ENCODE data around the gene SH3PXD2A. TPM values are rescaled to one million over a fixed set of nuclear protein-coding genes. Genes with fewer than 3 reads are reported as not detected.

Gene SH3PXD2A
- total RNA-seq, 1 donor = 3.1 TPM

DNA sequence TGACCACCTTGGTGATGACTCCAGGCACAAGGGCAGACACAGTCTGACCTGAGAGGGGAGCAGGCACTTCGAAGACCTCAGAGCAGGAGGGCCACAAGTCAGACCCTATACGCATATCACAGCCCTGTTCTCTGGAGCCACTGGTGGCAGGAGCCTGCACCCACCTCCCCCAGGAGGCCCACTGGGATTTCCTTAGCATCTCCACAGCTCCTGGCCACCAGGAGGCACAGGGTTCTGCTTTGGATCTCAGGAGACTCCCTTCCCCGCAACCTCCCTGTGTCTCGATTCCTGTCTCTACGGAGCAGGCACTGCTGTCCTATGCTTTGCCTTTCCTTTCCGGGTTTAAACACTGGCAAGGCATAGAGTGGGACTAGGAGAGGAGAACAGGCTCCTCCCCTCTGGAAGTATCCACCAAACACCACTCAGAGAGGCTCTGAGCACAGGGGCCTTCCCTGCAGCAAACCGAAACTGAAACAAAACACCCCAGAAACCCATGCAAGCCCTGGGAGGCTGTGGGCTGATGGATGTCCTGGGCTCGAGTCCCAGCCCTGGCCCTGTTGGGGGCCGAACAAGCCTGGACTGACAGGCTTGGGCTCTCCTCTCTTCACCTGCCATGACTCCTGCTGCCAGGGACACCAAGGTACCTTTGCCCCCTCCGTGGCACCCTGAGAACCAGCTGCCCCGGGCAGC, 195.6 kb downstream of the SH3PXD2A start:
- H3K4me3 ChIP-seq (ENCODE audit: low read length) = peak overlapping the region; percentile 51
- H3K4me1 ChIP-seq (ENCODE audit: insufficient read depth, low read length) = peaks cover 20% of the 10 kb centered on the region
- no peaks in the 10 kb centered on the region for H3K27me3 ChIP-seq (ENCODE audit: insufficient read depth, low read length)
- H3K9me3 ChIP-seq (ENCODE audit: low read depth, low read length) = no peaks in the 10 kb centered on the region

GRCh38 chr10:103658049-103658577, 197.3 kb downstream of the SH3PXD2A start:
- no peak overlapping the region for H3K4me3 ChIP-seq (ENCODE audit: low read length)
- H3K4me1 ChIP-seq (ENCODE audit: insufficient read depth, low read length) = peaks cover 20% of the 10 kb centered on the region
- H3K27me3 ChIP-seq (ENCODE audit: insufficient read depth, low read length) = no peaks in the 10 kb centered on the region
- H3K9me3 ChIP-seq (ENCODE audit: low read depth, low read length) = no peaks in the 10 kb centered on the region

DNA sequence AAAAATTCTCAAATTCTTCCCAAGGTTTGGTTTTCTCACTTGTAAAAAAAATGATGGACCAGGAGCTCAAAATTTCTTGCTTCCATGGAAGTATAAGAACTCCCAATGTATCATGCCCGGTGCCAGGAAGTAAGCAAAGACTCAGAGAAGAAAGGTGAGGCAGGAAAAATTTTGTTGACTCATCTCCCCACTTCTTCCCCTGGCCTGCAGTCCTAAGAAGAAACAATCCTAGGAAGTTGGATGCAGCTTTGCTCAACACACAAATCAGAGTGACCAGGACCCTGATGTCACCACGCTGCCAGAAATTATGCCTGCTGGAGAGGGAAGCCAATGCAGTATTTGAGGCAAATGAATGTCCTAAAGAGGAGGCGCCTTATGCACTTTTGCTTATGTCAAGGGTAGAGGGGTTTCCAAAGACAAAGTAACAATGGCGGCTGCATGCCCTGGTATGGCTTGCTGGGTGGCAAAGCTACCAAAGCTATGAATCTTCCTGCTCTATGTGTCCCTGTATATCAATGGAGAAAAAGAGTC, 198.2 kb downstream of the SH3PXD2A start:
- Histone ChIP-seq H3K27me3 (ENCODE audit: insufficient read depth, low read length) (no peaks in the 10 kb centered on the region), H3K4me3 (ENCODE audit: low read length) (no peak overlapping the region), H3K9me3 (ENCODE audit: low read depth, low read length) (no peaks in the 10 kb centered on the region), H3K4me1 (ENCODE audit: insufficient read depth, low read length) (peaks cover 20% of the 10 kb centered on the region)

DNA sequence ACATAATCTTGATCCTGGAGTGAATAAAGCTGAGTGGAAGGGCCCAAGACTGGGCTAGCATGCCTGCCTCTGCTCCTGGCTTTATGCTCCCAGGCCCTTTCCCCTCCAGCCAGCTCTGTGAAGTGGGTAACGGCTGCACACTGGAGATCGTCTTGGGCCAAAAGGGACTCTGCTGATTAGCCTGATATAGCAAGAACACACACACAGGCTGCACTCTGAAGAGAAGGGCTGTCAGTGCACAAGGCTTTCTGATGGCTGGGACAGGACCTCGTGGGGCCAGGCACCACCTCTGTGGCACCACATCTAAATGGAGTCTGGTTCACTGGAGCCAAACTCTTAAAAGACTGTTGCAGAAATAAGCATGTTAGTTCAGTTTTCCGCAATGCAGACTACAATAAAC, 200.5 kb downstream of the SH3PXD2A start:
- Histone ChIP-seq H3K4me3 (ENCODE audit: low read length) (no peak overlapping the region), H3K9me3 (ENCODE audit: low read depth, low read length) (no peaks in the 10 kb centered on the region), H3K4me1 (ENCODE audit: insufficient read depth, low read length) (peaks cover 5% of the 10 kb centered on the region), H3K27me3 (ENCODE audit: insufficient read depth, low read length) (no peaks in the 10 kb centered on the region)

GRCh38 chr10:103653581-103654037, 201.8 kb downstream of the SH3PXD2A start:
- Histone ChIP-seq H3K4me3 (ENCODE audit: low read length) (no peak overlapping the region), H3K9me3 (ENCODE audit: low read depth, low read length) (no peaks in the 10 kb centered on the region), H3K27me3 (ENCODE audit: insufficient read depth, low read length) (no peaks in the 10 kb centered on the region), H3K4me1 (ENCODE audit: insufficient read depth, low read length) (no peaks in the 10 kb centered on the region)

GRCh38 chr10:103652599-103653281, 202.6 kb downstream of the SH3PXD2A start:
- no peaks in the 10 kb centered on the region for H3K27me3 ChIP-seq (ENCODE audit: insufficient read depth, low read length)
- no peak overlapping the region for H3K4me3 ChIP-seq (ENCODE audit: low read length)
- no peaks in the 10 kb centered on the region for H3K4me1 ChIP-seq (ENCODE audit: insufficient read depth, low read length)
- no peaks in the 10 kb centered on the region for H3K9me3 ChIP-seq (ENCODE audit: low read depth, low read length)

GRCh38 chr10:103651783-103652476, 203.4 kb downstream of the SH3PXD2A start:
- no peaks in the 10 kb centered on the region for H3K27me3 ChIP-seq (ENCODE audit: insufficient read depth, low read length)
- no peaks in the 10 kb centered on the region for H3K9me3 ChIP-seq (ENCODE audit: low read depth, low read length)
- H3K4me3 ChIP-seq (ENCODE audit: low read length) = no peak overlapping the region
- H3K4me1 ChIP-seq (ENCODE audit: insufficient read depth, low read length) = no peaks in the 10 kb centered on the region

DNA sequence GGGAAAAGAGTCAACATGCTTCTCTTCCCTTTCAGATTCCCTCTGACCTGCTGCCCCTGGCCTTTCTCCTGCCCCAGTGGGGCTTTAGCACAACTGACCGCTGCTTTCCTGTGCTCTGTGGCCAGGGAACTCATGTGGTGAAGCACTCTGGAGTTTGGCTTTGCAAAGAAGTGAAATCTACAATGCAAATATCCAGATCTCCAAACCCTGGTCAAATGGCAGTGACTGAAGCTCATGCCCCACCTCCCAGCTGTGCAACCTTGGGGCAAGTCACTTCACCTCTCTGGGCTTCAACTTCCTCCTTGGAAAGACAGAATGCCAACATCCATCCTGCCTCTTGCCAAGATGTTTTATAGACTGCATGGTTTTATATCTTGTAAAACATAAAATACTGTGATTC, 204.0 kb downstream of the SH3PXD2A start:
- H3K4me3 ChIP-seq (ENCODE audit: low read length) = no peak overlapping the region
- no peaks in the 10 kb centered on the region for H3K9me3 ChIP-seq (ENCODE audit: low read depth, low read length)
- no peaks in the 10 kb centered on the region for H3K4me1 ChIP-seq (ENCODE audit: insufficient read depth, low read length)
- no peaks in the 10 kb centered on the region for H3K27me3 ChIP-seq (ENCODE audit: insufficient read depth, low read length)

- H3K27me3 ChIP-seq (ENCODE audit: insufficient read depth, low read length) = no peaks in the 10 kb centered on the region
- no peaks in the 10 kb centered on the region for H3K9me3 ChIP-seq (ENCODE audit: low read depth, low read length)
- H3K4me1 ChIP-seq (ENCODE audit: insufficient read depth, low read length) = peaks cover 14% of the 10 kb centered on the region
- no peak overlapping the region for H3K4me3 ChIP-seq (ENCODE audit: low read length)
Measured at GRCh38 chr10:103649654-103650423, 205.5 kb downstream of the SH3PXD2A start.

DNA sequence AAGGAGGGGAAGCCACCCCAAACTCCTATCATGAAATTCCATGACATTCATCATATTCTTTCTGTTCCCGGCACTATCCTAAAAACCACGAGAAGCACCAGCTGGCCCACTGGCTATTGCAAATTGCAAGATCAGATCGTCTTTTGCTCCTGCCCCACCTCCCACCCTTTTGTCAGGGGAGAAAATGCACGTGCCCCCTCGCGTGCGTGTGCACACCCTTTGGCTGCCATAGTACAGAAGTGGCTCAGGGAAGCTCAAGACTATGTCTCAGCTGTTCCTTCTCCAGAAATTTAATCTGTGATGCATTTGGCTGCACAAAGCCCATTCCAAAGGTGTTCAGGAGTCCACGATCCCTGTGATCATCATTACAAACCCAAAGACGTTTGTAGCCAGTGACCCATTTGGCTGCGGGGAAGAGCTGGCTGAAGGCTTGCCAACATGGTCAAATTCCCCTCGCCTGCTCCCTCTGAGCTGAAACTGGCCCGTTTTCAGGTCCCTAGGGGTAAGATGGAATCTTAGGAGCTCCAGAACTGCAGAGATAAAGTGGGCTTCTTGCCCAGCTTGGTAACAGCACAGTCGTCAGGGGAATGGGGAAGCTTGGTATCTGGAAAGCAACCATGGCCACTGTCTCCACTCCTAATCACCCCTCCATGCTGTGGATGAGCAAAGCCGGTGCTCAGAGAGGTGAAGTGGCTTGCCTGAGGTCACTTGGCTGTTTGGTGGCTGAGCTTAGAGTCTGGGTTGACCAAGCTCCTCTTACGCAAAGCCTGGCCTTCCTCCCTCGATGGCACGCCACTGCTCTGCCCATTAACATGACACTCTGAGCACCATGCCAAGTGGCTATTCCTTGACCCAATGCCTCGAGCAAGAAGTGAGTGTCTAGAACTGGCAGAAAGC, 206.5 kb downstream of the SH3PXD2A start:
- peaks cover 18% of the 10 kb centered on the region for H3K4me1 ChIP-seq (ENCODE audit: insufficient read depth, low read length)
- no peaks in the 10 kb centered on the region for H3K9me3 ChIP-seq (ENCODE audit: low read depth, low read length)
- no peak overlapping the region for H3K4me3 ChIP-seq (ENCODE audit: low read length)
- no peaks in the 10 kb centered on the region for H3K27me3 ChIP-seq (ENCODE audit: insufficient read depth, low read length)

DNA sequence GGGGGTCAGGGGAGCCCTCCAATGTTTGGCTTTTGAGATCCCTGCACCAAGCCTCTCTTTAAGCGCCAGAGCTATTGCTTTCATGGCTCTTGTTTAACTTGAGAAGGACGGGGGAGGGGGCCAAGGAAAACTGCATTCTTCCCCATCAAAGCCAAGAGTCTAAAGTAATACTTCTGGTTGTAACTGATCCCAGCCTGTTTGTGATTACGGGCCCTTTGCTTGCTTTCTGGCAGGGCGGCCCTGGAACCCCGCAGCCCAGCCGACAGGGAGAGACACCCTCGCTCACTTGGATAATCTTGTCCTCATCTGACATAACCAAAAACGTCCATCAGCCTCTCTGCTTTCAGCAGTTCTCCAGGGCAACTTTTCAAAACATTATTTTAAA, 207.1 kb downstream of the SH3PXD2A start:
- no peaks in the 10 kb centered on the region for H3K9me3 ChIP-seq (ENCODE audit: low read depth, low read length)
- no peak overlapping the region for H3K4me3 ChIP-seq (ENCODE audit: low read length)
- peaks cover 18% of the 10 kb centered on the region for H3K4me1 ChIP-seq (ENCODE audit: insufficient read depth, low read length)
- H3K27me3 ChIP-seq (ENCODE audit: insufficient read depth, low read length) = no peaks in the 10 kb centered on the region

DNA sequence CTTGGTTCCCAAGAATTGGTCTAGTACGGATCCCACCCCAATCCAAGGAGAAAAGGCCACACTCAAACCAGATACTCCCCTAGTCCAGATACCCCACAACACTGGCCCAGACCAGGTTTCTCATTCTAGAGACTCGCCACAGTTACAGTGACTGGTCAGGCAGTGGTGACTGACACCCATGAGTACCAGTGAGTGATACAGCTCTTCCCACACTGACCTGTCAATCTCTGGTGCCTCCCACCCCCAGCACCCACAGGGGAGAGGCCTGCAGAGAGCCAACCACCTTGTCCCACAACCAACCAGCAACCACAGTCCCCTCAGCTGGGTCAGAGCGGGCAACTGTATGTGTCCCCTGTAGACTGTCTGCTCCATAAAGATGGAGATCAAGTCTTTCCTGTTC, 209.1 kb downstream of the SH3PXD2A start:
- Histone ChIP-seq H3K9me3 (ENCODE audit: low read depth, low read length) (no peaks in the 10 kb centered on the region), H3K4me1 (ENCODE audit: insufficient read depth, low read length) (peaks cover 18% of the 10 kb centered on the region), H3K4me3 (ENCODE audit: low read length) (no peak overlapping the region), H3K27me3 (ENCODE audit: insufficient read depth, low read length) (no peaks in the 10 kb centered on the region)

- H3K4me1 ChIP-seq (ENCODE audit: insufficient read depth, low read length) = peaks cover 18% of the 10 kb centered on the region
- H3K9me3 ChIP-seq (ENCODE audit: low read depth, low read length) = no peaks in the 10 kb centered on the region
- no peaks in the 10 kb centered on the region for H3K27me3 ChIP-seq (ENCODE audit: insufficient read depth, low read length)
- H3K4me3 ChIP-seq (ENCODE audit: low read length) = no peak overlapping the region
Measured at GRCh38 chr10:103645141-103646054, 210.0 kb downstream of the SH3PXD2A start.

All from mononuclear cell (primary cell).